ENCODE data around the gene CADPS2. TPM values are rescaled to one million over a fixed set of nuclear protein-coding genes. Genes with fewer than 3 reads are reported as not detected.
"Not testable (repeated sequence)": the region's sequence is repeated elsewhere in the genome, so short reads cannot be mapped to it uniquely, and the experiment has no call there.

The CADPS2 gene
- total RNA-seq, 1 donor from 2014 or later = 10.1 TPM

DNA sequence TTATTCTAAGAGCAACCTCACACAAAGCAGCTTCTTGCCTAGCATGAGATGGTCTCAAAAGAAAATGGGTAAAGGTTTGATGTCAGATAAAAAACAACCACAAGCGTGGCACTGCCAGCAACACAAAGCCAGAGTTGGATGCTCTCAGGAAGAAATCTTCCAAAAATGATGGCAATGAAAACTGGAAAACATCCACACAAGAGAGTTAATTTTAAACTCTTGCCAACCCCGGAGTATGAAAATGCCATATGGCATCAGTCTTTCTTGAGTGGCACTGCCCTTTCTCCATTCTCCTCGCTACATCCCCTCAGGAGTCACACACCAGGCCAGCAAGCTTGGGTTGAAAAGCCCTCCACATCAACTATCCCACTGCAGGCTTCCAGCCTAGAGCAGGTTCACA is 41.0 kb downstream of the CADPS2 start:
- TF ChIP-seq, protein P1, sequence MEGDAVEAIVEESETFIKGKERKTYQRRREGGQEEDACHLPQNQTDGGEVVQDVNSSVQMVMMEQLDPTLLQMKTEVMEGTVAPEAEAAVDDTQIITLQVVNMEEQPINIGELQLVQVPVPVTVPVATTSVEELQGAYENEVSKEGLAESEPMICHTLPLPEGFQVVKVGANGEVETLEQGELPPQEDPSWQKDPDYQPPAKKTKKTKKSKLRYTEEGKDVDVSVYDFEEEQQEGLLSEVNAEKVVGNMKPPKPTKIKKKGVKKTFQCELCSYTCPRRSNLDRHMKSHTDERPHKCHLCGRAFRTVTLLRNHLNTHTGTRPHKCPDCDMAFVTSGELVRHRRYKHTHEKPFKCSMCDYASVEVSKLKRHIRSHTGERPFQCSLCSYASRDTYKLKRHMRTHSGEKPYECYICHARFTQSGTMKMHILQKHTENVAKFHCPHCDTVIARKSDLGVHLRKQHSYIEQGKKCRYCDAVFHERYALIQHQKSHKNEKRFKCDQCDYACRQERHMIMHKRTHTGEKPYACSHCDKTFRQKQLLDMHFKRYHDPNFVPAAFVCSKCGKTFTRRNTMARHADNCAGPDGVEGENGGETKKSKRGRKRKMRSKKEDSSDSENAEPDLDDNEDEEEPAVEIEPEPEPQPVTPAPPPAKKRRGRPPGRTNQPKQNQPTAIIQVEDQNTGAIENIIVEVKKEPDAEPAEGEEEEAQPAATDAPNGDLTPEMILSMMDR (conservative IDR thresholded peaks at IDR 0.05) = no peak
- Mint-ChIP-seq H3K27me3 (no peaks in the 10 kb centered on the region), H3K27ac (no peak overlapping the region), H3K9me3 (peaks cover 4% of the 10 kb centered on the region), H3K36me3 (no peaks in the 10 kb centered on the region), H3K4me1 (ENCODE audit: unreplicated experiment) (peaks cover 7% of the 10 kb centered on the region), H3K4me3 (no peak overlapping the region)
- DNase-seq (ENCODE audit: extremely low spot score, unreplicated experiment) = no peak

DNA sequence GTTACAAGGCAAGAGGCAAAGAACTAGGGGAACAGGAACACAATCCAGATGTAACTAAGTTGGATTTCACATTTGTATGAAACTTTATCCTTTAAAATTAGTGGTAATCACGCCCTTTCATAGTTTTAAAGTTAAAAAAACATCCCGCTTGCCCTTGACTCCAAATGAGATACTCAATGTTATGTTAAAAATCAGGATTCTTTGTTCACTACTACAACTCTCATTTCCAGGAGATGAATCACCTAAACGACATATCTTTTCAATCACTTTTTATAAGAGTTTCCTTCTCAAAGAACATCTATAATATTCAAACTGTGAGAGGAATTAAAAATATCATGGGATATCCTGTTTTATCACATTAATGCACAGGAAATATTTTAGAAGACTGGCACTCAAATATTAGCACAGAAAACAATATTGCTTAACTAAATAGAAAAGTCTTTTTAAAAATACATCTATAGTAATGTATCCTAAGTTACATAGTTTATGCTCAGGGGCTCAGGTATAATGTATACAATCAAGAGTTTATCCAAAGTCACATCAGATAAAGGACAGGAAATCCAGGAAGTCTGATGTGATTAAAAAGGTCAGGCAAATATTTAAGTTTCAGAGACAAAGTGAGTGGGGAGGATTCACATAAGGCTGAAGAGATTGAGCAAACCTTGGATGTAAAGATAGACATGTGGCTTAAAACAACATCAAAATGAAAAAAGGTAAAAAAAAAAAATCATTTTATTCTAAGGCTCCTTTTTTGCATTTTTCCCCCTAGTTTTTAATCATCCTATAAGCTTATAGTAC is 41.9 kb downstream of the CADPS2 start:
- TF ChIP-seq, protein P1 (conservative IDR thresholded peaks at IDR 0.05) = no peak
- Mint-ChIP-seq H3K27ac (no peak overlapping the region), H3K9me3 (peaks cover 4% of the 10 kb centered on the region), H3K36me3 (no peaks in the 10 kb centered on the region), H3K27me3 (no peaks in the 10 kb centered on the region), H3K4me1 (ENCODE audit: unreplicated experiment) (peaks cover 7% of the 10 kb centered on the region), H3K4me3 (no peak overlapping the region)
- DNase-seq (ENCODE audit: extremely low spot score, unreplicated experiment) = no peak

DNA sequence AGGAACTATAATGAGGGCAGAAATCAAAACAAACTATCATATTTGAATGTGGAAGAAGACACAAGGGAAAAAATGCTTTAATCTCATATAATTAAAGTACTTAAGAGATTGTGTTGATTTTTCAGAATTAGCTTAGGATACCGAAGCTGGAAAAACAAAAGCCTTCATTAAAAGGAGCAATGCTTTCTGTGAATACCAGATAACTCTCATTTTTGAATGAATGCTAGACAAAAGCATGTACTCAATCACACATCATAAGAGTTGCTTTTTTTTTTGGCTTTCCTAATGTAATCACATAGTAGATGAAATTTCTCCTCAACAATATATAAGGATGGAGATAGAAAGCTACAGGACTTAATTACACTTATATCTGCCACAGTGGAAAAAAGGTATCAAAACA is 43.3 kb downstream of the CADPS2 start:
- H3K4me3 Mint-ChIP-seq = no peak overlapping the region
- TF ChIP-seq, protein P1 (conservative IDR thresholded peaks at IDR 0.05) = no peak
- H3K4me1 Mint-ChIP-seq (ENCODE audit: unreplicated experiment) = peaks cover 7% of the 10 kb centered on the region
- H3K27me3 Mint-ChIP-seq = no peaks in the 10 kb centered on the region
- H3K36me3 Mint-ChIP-seq = no peaks in the 10 kb centered on the region
- DNase-seq (ENCODE audit: extremely low spot score, unreplicated experiment) = no peak
- no peak overlapping the region for H3K27ac Mint-ChIP-seq
- H3K9me3 Mint-ChIP-seq = peaks cover 4% of the 10 kb centered on the region

DNA sequence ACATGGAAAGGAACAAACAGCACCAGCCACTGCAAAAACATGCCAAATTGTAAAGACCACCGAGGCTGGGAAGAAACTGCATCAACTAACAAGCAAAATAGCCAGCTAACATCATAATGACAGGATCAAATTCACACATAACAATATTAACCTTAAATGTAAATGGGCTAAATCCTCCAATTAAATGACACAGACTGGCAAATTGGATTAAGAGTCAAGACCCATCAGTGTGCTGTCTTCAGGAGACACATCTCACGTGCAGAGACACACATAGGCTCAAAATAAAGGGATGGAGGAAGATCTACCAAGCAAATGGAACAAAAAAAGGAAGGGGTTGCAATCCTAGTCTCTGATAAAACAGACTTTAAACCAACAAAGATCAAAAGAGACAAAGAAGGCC is 50.0 kb downstream of the CADPS2 start:
- not testable (repeated sequence) for H3K4me1 Mint-ChIP-seq (ENCODE audit: unreplicated experiment); H3K4me3 Mint-ChIP-seq; H3K27me3 Mint-ChIP-seq; H3K27ac Mint-ChIP-seq; DNase-seq (ENCODE audit: extremely low spot score, unreplicated experiment); H3K36me3 Mint-ChIP-seq; H3K9me3 Mint-ChIP-seq

DNA sequence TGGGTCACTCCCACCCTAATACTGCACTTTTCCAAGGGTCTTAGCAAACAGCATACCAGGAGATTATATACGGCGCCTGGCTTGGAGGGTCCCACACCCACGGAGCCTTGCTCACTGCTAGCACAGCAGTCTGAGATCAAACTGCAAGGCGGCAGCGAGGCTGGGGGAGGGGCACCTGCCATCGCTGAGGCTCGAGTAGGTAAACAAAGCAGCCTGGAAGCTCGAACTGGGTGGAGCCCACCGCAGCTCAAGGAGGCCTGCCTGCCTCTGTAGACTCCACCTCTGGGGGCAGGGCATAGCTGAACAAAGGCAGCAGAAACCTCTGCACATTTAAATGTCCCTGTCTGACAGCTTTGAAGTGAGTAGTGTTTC is 51.7 kb downstream of the CADPS2 start:
- not testable (repeated sequence) for H3K27ac Mint-ChIP-seq; H3K36me3 Mint-ChIP-seq; H3K27me3 Mint-ChIP-seq; DNase-seq (ENCODE audit: extremely low spot score, unreplicated experiment); H3K4me1 Mint-ChIP-seq (ENCODE audit: unreplicated experiment); H3K9me3 Mint-ChIP-seq
- peak overlapping the region; percentile 14 for H3K4me3 Mint-ChIP-seq

DNA sequence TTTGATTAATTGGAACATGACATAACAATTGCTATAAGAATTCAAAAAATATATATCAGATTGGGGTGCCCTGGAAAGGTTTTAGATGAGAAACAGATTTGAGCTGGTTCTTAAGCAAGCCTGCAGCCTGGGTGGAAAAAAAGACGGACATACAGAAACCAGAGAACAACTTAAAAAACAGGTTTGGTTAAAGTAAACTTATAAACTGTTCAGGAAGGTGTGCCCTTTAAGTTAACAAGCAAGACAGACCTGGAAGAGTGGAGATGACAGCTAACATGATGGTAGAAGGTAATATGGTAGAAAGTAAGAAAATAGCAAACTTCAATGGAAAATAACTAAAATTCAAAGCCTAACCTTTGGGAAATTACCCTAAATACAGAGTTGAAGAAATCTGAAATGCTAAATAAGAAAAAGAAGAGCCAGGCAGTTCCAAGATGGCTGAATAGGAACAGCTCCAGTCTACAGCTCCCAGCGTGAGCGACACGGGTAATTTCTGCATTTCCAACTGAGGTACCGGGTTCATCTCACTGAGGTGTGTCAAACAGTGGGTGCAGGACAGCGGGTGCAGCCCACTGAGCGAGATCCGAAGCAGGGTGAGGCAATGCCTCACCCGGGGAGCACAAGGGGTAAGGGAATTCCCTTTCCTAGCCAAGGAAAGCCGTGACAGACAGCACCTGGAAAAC is 52.2 kb downstream of the CADPS2 start:
- H3K27me3 Mint-ChIP-seq = no peaks in the 10 kb centered on the region
- H3K4me3 Mint-ChIP-seq = peak overlapping the region; percentile 21
- H3K36me3 Mint-ChIP-seq = no peaks in the 10 kb centered on the region
- H3K9me3 Mint-ChIP-seq = no peaks in the 10 kb centered on the region
- TF ChIP-seq, protein P1 (conservative IDR thresholded peaks at IDR 0.05) = no peak
- no peak for DNase-seq (ENCODE audit: extremely low spot score, unreplicated experiment)
- H3K27ac Mint-ChIP-seq = no peak overlapping the region
- H3K4me1 Mint-ChIP-seq (ENCODE audit: unreplicated experiment) = no peaks in the 10 kb centered on the region
